HG03521 (cell line): ENCODE results near the gene OR10J1.

Experiments
- ATAC-seq: cut with Tn5 transposase; IDR thresholded peaks from one replicate; pipeline ENCODE4 v1.9.1; 2021; ENCODE audit warnings: mild to moderate bottlenecking, moderate library complexity; ENCODE audit not compliant: unreplicated experiment

OR10J1 gene

GRCh38 chr1:159483501-159483900, 44.0 kb downstream of the OR10J1 start:
- no peak for ATAC-seq
